GM19035 (cell line): ENCODE data around the gene RARS1.

Experiments used
- ATAC-seq: cut with Tn5 transposase; IDR thresholded peaks from one replicate; pipeline ENCODE4 v1.9.1; 2021; ENCODE audit not compliant: unreplicated experiment

Gene RARS1

GRCh38 chr5:168553377-168554130 is 67.3 kb downstream of the RARS1 start:
- ATAC-seq: no peak

- ATAC-seq: no peak
Observed at GRCh38 chr5:168557389-168557788, 71.1 kb downstream of the RARS1 start.

- no peak for ATAC-seq
Observed at GRCh38 chr5:168562279-168562678, 76.0 kb downstream of the RARS1 start.

- ATAC-seq: no peak
Observed at GRCh38 chr5:168563959-168564358, 77.7 kb downstream of the RARS1 start.

- ATAC-seq: no peak
Observed at GRCh38 chr5:168568738-168569137, 82.5 kb downstream of the RARS1 start.
